Urinary bladder (tissue), 4 donors: ENCODE measurements around the gene MYO5B. TPM values are rescaled to one million over a fixed set of nuclear protein-coding genes. Genes with fewer than 3 reads are reported as not detected.
"Not testable (repeated sequence)": the region's sequence is repeated elsewhere in the genome, so short reads cannot be mapped to it uniquely, and the experiment has no call there.

Source experiments
- DNase-seq: peaks from one replicate; pipeline ENCODE4 v3.0.0-alpha.2; 2015; ENCODE audit errors: extremely low spot score
- H3K27ac ChIP-seq: one replicate; pipeline ENCODE4 v1.5.1; 2013; ENCODE audit warnings: low read depth, mild to moderate bottlenecking, moderate library complexity
- H3K36me3 ChIP-seq: one replicate; pipeline ENCODE4 v1.6.1; 2013; ENCODE audit warnings: mild to moderate bottlenecking, moderate library complexity; ENCODE audit not compliant: insufficient read depth
- H3K4me1 ChIP-seq: one replicate; pipeline ENCODE4 v1.6.1; 2013; ENCODE audit warnings: mild to moderate bottlenecking, moderate library complexity; ENCODE audit not compliant: insufficient read depth
- H3K4me3 ChIP-seq: one replicate; pipeline ENCODE4 v1.5.1; 2013; ENCODE audit warnings: low read depth, low read length
- WGBS: extraction: QIAGEN DNeasy Blood & Tissue Kit; methylation state at CpG from one replicate; pipeline ENCODE4 v1.1.7; 2013; 5-methylcytosine and 5-hydroxymethylcytosine counted together
- polyA plus RNA-seq: library from polyadenylated mRNA; stranded (reverse); fragments of 200-250 nt; gene quantifications from one replicate; pipeline ENCODE4 v1.2.3, GENCODE V29; 2013
- total RNA-seq: library from RNA; depleted of rRNA; stranded (reverse); fragments of >200 nt; gene quantifications from one replicate; pipeline ENCODE4 v1.2.3, GENCODE V29; 2014
- donor health status: healthy with polysubstance abuse.
- donor health status: healthy.

MYO5B gene
- total and polyA plus RNA-seq, 2 donors: 2.7 to 8.8 TPM

DNA sequence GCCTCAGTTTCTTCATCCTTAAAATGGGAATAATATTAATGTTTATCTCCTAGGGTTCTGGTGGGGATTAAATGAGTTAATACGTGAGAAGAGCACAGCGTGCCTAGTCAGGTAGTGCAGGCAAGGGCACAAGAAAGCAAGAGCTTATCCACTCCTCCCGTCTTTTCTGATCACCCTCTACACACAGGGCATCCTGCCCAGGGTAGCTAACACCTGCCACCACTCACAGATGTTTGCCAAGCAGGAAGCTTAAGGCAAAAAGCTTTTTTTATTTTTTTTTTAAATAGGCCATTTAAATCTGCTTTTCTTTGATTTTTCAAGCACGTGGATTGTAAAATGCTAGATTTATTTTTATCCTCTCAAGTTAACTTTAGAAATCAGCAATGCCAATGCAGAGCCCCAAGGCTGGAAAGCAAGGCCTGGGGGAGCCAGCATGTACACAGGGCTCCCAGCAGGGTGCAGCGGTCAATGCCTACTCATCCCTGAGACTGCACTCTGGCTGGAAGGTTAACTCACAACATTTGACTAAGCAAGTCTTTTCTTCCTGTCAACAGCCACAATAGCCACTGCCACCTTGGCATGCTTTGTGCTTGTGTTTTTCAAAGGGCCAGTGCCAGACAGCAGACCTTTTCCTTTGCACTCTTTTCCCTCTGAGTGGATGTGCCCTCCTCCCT is 295.2 kb downstream of the MYO5B start:
- WGBS: 81% methylated on average over 5 of the region's 5 CpGs
- Histone ChIP-seq H3K27ac (no peak overlapping the region), H3K4me1 (no peaks in the 10 kb centered on the region), H3K4me3 (no peak overlapping the region), H3K36me3 (no peaks in the 10 kb centered on the region)
- no peak for DNase-seq

- Histone ChIP-seq H3K36me3 (no peaks in the 10 kb centered on the region), H3K4me3 (no peak overlapping the region), H3K4me1 (no peaks in the 10 kb centered on the region), H3K27ac (no peak overlapping the region)
- DNase-seq: peak; percentile 50
- 49% methylated on average over 7 of the region's 7 CpGs for WGBS
Observed at GRCh38 chr18:49898421-49898820, 296.5 kb downstream of the MYO5B start.

GRCh38 chr18:49894517-49895226 is 300.3 kb downstream of the MYO5B start:
- H3K4me1 ChIP-seq: no peaks in the 10 kb centered on the region
- H3K27ac ChIP-seq: no peak overlapping the region
- 90% methylated on average over 11 of the region's 11 CpGs for WGBS
- no peak for DNase-seq
- no peaks in the 10 kb centered on the region for H3K36me3 ChIP-seq
- H3K4me3 ChIP-seq: no peak overlapping the region

DNA sequence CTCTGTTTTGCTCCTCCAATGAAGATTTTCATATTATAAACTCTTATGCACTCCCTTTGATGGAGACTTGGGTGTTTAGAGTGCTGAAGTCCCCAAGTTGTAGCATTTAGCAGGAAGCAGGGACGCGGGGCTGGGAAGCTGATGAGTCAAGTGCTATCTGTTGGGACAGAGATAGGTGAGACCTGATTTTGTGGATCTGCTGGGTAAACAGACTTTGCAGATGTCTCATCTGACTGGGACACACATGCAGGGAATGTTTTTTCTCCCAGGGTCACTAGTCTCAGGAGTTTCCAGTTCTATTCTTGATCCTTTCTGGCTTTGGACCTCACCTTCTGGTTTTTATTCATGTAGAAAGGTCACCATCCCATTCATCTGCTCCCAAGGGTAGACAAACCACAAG is 301.9 kb downstream of the MYO5B start:
- Histone ChIP-seq H3K27ac (no peak overlapping the region), H3K4me1 (no peaks in the 10 kb centered on the region), H3K4me3 (no peak overlapping the region), H3K36me3 (no peaks in the 10 kb centered on the region)
- WGBS: 86% methylated on average over 2 of the region's 2 CpGs
- no peak for DNase-seq

- no peaks in the 10 kb centered on the region for H3K4me1 ChIP-seq
- H3K4me3 ChIP-seq: no peak overlapping the region
- no peak overlapping the region for H3K27ac ChIP-seq
- no peaks in the 10 kb centered on the region for H3K36me3 ChIP-seq
- no peak for DNase-seq
- WGBS: 67% methylated on average over 15 of the region's 15 CpGs
Observed at GRCh38 chr18:49892148-49892924, 302.6 kb downstream of the MYO5B start.

- Histone ChIP-seq H3K4me1 (no peaks in the 10 kb centered on the region), H3K4me3 (no peak overlapping the region)
- DNase-seq: no peak
Observed at GRCh38 chr18:49890041-49890440, 304.9 kb downstream of the MYO5B start.

DNA sequence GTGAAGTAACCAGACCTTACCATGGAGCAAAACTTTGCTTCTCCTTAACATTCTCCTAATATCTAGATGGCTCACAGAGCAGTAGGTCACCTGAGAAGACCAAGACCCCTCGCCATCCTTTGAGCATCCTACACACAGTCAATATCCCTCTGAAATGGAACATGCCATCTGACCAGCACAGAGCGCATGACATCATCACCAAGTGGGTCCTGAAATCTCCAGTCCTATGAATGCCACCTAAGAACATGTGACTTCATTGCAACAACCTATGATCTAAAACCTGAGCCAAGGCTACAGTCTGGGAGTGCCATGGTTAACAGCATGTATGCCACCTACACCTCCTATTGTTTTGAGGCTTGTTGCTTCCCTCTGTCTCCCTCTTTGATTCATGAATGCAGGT is 305.4 kb downstream of the MYO5B start:
- H3K36me3 ChIP-seq, H3K27ac ChIP-seq, H3K4me1 ChIP-seq, DNase-seq, H3K4me3 ChIP-seq: not testable (repeated sequence)
- WGBS: 36% methylated on average over 2 of the region's 2 CpGs

More at GRCh38 chr18:49890041-49890440, 304.9 kb downstream of the MYO5B start:
- no peak overlapping the region for H3K27ac ChIP-seq
- no peaks in the 10 kb centered on the region for H3K36me3 ChIP-seq

DNA sequence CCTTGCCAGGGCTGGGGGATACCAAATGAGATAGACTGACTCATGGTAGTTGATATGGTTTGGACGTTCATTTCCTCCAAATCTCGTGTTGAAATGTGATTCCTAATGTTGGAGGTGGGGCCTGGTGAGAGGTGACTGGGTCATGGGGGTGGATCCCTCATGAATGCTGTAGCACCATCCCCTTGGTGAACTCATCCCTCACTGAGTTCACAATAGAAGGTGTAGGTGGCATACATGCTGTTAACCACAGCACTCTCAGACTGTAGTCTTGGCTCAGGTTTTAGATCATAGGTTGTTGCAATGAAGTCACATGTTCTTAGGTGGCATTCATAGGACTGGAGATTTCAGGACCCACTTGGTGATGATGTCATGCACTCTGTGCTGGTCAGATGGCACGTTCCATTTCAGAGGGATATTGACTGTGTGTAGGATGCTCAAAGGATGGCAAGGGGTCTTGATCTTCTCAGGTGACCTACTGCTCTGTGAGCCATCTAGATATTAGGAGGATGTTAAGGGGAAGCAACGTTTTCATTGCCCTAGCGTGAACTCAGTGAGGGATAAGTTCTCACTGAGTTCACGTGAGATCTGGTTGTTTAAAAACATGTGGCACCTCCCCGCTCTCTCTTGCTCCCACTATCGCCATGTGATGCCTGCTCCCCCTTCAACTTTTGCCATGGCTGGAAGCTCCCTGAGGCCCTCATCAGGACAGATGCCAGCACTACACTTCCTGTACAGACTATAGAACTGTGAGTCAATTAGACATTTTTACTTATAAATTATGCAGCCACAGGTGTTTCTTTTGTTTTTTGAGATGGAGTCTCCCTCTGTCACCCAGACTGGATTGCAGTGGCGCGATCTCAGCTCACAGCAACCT is 307.8 kb downstream of the MYO5B start:
- DNase-seq: no peak
- WGBS: 44% methylated on average over 10 of the region's 10 CpGs

GRCh38 chr18:49884959-49885358 is 310.0 kb downstream of the MYO5B start:
- Histone ChIP-seq H3K4me3 (no peak overlapping the region), H3K27ac (no peak overlapping the region), H3K4me1 (no peaks in the 10 kb centered on the region), H3K36me3 (no peaks in the 10 kb centered on the region)
- WGBS: 78% methylated on average over 2 of the region's 2 CpGs
- no peak for DNase-seq

More for the DNA sequence above, 307.8 kb downstream of the MYO5B start:
- no peak overlapping the region for H3K4me3 ChIP-seq
- no peaks in the 10 kb centered on the region for H3K4me1 ChIP-seq
- no peak overlapping the region for H3K27ac ChIP-seq
- no peaks in the 10 kb centered on the region for H3K36me3 ChIP-seq

DNA sequence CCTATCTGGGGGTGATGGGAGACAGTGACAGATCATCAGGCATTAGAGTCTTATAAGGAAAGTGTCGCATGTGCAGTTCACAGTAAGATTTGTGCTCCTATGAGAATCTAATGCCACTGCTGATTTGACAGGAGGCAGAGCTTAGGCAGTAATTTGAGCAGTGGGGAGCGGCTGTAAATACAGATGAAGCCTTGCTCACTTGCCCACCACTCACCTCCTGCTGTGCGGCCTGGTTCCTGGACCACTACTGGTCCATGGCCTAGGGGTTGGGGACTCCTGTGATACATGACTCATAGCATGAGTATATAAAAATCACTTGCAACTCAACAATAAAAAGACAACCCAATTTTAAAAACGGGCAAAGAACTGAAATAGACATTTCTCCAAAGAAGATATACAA is 310.5 kb downstream of the MYO5B start:
- H3K4me3 ChIP-seq: no peak overlapping the region
- no peaks in the 10 kb centered on the region for H3K4me1 ChIP-seq
- DNase-seq: no peak
- H3K36me3 ChIP-seq: no peaks in the 10 kb centered on the region
- no peak overlapping the region for H3K27ac ChIP-seq
- 73% methylated on average over 4 of the region's 4 CpGs for WGBS

GRCh38 chr18:49880661-49881060 is 314.3 kb downstream of the MYO5B start:
- no peak for DNase-seq
- H3K4me1 ChIP-seq: no peaks in the 10 kb centered on the region
- no peak overlapping the region for H3K27ac ChIP-seq
- 43% methylated on average over 3 of the region's 3 CpGs for WGBS
- no peaks in the 10 kb centered on the region for H3K36me3 ChIP-seq
- H3K4me3 ChIP-seq: no peak overlapping the region

DNA sequence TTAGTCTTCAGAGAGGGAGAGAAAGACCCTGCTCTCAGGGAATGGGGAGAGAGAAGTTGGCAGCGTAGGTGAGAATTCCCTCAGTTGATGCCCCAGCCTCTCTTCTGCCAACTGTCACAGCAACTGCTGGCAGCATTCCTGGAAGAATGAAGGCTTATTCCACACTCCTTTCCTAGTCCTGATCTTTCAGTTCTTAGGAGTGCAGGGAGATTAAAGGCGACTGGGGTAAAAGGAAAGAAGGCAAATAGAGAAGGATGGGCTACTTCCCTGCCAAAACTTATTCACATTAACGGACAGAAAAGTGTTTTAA is 315.7 kb downstream of the MYO5B start:
- Histone ChIP-seq H3K4me3 (no peak overlapping the region), H3K4me1 (no peaks in the 10 kb centered on the region), H3K27ac (no peak overlapping the region), H3K36me3 (no peaks in the 10 kb centered on the region)
- WGBS: 41% methylated on average over 3 of the region's 3 CpGs
- no peak for DNase-seq

GRCh38 chr18:49878567-49879270 is 316.2 kb downstream of the MYO5B start:
- Histone ChIP-seq H3K4me1 (no peaks in the 10 kb centered on the region), H3K27ac (no peak overlapping the region), H3K36me3 (no peaks in the 10 kb centered on the region), H3K4me3 (no peak overlapping the region)
- WGBS: 73% methylated on average over 10 of the region's 10 CpGs
- no peak for DNase-seq
